IMR-90 (cell line): ENCODE results near the gene GOLIM4. TPM values are rescaled to one million over a fixed set of nuclear protein-coding genes. Genes with fewer than 3 reads are reported as not detected.
A peak's percentile ranks its signal among the peaks of the same experiment; 100 is the strongest.

Experiments
- ATAC-seq: fragments of 200-7000 bp; cut with Tn5 transposase; 2 replicates; pipeline ENCODE4 v1.9.1; 2020; ENCODE audit warnings: low read depth, mild to moderate bottlenecking, moderate library complexity
- BruUV-seq: library from RNA; stranded (reverse); fragments of 400-500 nt; replicated peaks from 2 replicates; lab custom pipeline; 2021; lab: Mats Ljungman, UMichigan
- CTCF ChIA-PET: fragments of 300-600 bp; formaldehyde crosslinking; extraction: SDS; loops from one replicate; lab custom pipeline; 2021; ENCODE audit warnings: antibody characterized with exemption; lab: Yijun Ruan, JAX
- POLR2A ChIA-PET: fragments of 300-600 bp; sonication (Branson Sonifier 250); formaldehyde crosslinking; loops from one replicate; lab custom pipeline; 2022; ENCODE audit warnings: antibody characterized with exemption; ENCODE audit not compliant: unreplicated experiment; lab: Charles Lee
- DNase-seq: peaks from one replicate; pipeline ENCODE4 v3.0.0; 2013
- H2AFZ ChIP-seq: replicated peaks from 2 replicates; pipeline ENCODE3; 2013; ENCODE audit warnings: low read length, mild to moderate bottlenecking; ENCODE audit not compliant: poor library complexity
- H2AK5ac ChIP-seq: 2 replicates; pipeline ENCODE4 v1.6.1; 2013; ENCODE audit warnings: low read depth, low read length, inconsistent platforms
- H2AK9ac ChIP-seq: replicated peaks from 2 replicates; pipeline ENCODE3; 2013; ENCODE audit warnings: mild to moderate bottlenecking, low read depth, low read length, moderate library complexity; ENCODE audit not compliant: poor library complexity
- H2BK120ac ChIP-seq: 2 replicates; pipeline ENCODE4 v1.6.1; 2013; ENCODE audit warnings: low read depth, low read length, inconsistent platforms
- H2BK15ac ChIP-seq: 3 replicates; pipeline ENCODE4 v1.6.1; 2013; ENCODE audit warnings: low read depth, low read length, inconsistent platforms
- H2BK20ac ChIP-seq: 2 replicates; pipeline ENCODE4 v1.6.1; 2013; ENCODE audit warnings: low read depth, mild to moderate bottlenecking, inconsistent platforms, low read length, moderate library complexity
- H2BK5ac ChIP-seq: 2 replicates; pipeline ENCODE4 v1.6.1; 2013; ENCODE audit warnings: mild to moderate bottlenecking, low read depth, low read length, inconsistent platforms; ENCODE audit not compliant: poor library complexity, severe bottlenecking
- H3K14ac ChIP-seq: replicated peaks from 2 replicates; pipeline ENCODE4 v1.6.1; 2013; ENCODE audit warnings: low read depth, low read length, inconsistent platforms
- H3K18ac ChIP-seq: 2 replicates; pipeline ENCODE4 v1.6.1; 2013; ENCODE audit warnings: low read depth, low read length, control low read depth
- H3K23ac ChIP-seq: 2 replicates; pipeline ENCODE4 v1.6.1; 2013; ENCODE audit warnings: low read depth, low read length, inconsistent platforms
- H3K27ac ChIP-seq: 2 replicates; pipeline ENCODE4 v1.5.1; 2013; ENCODE audit warnings: mild to moderate bottlenecking, control low read depth, low read length; ENCODE audit not compliant: insufficient read depth
- H3K27me3 ChIP-seq: 2 replicates; pipeline ENCODE4 v1.6.1; 2013; ENCODE audit warnings: low read length; ENCODE audit not compliant: control insufficient read depth, insufficient read depth
- H3K36me3 ChIP-seq: 2 replicates; pipeline ENCODE4 v1.6.1; 2013; ENCODE audit warnings: low read length, mixed read lengths; ENCODE audit not compliant: control insufficient read depth, insufficient read depth
- H3K4ac ChIP-seq: 2 replicates; pipeline ENCODE4 v1.6.1; 2013; ENCODE audit warnings: low read depth, low read length, inconsistent platforms
- H3K4me1 ChIP-seq: 2 replicates; pipeline ENCODE4 v1.6.1; 2013; ENCODE audit warnings: low read length, mixed read lengths; ENCODE audit not compliant: control insufficient read depth, insufficient read depth
- H3K4me2 ChIP-seq: 2 replicates; pipeline ENCODE4 v1.6.1; 2013; ENCODE audit warnings: low read depth, mild to moderate bottlenecking, control low read depth, low read length, moderate library complexity
- H3K4me3 ChIP-seq: 2 replicates; pipeline ENCODE4 v1.5.1; 2013; ENCODE audit warnings: low read depth, mild to moderate bottlenecking, control low read depth, low read length, moderate library complexity; ENCODE audit not compliant: insufficient read depth
- H3K56ac ChIP-seq: 2 replicates; pipeline ENCODE4 v1.6.1; 2013; ENCODE audit warnings: low read length, inconsistent platforms; ENCODE audit not compliant: insufficient read depth; ENCODE audit errors: extremely low read depth
- H3K79me1 ChIP-seq, 2 experiments: 2 replicates each; pipeline ENCODE4 v1.6.1; 2013; ENCODE audit warnings: low read length in 2 of 2, inconsistent platforms in 1 of 2, low read depth in 1 of 2
- H3K9ac ChIP-seq: 2 replicates; pipeline ENCODE4 v1.6.1; 2013; ENCODE audit warnings: low read depth, low read length, control low read depth
- H3K9me1 ChIP-seq: 2 replicates; pipeline ENCODE4 v1.6.1; 2013; ENCODE audit warnings: low read length, inconsistent platforms; ENCODE audit not compliant: insufficient read depth
- H3K9me3 ChIP-seq: 2 replicates; pipeline ENCODE4 v1.6.1; 2013; ENCODE audit warnings: low read length; ENCODE audit not compliant: control insufficient read depth, insufficient read depth
- H4K20me1 ChIP-seq: 2 replicates; pipeline ENCODE4 v1.6.1; 2013; ENCODE audit warnings: low read length, inconsistent platforms; ENCODE audit not compliant: insufficient read depth
- H4K5ac ChIP-seq: 2 replicates; pipeline ENCODE4 v1.6.1; 2013; ENCODE audit warnings: mild to moderate bottlenecking, low read depth, low read length, control low read depth
- H4K8ac ChIP-seq, 2 experiments: 2 replicates each; pipeline ENCODE4 v1.6.1; 2013; ENCODE audit warnings: low read depth in 2 of 2, low read length in 2 of 2, control low read depth in 1 of 2, inconsistent platforms in 1 of 2
- H4K91ac ChIP-seq: 2 replicates; pipeline ENCODE4 v1.6.1; 2013; ENCODE audit warnings: low read depth, low read length, inconsistent platforms; ENCODE audit not compliant: insufficient read depth
- CHD1 ChIP-seq: IDR thresholded peaks from 2 replicates; pipeline ENCODE4 v1.6.1; 2012; ENCODE audit warnings: low read depth, low read length, improper control_type of control experiment
- CTCF ChIP-seq: conservative IDR thresholded peaks from 2 replicates; pipeline ENCODE4 v1.5.1; 2012; ENCODE audit warnings: mild to moderate bottlenecking, low read depth, low read length, improper control_type of control experiment
- ELK1 ChIP-seq: fragments of 150-350 bp; IDR thresholded peaks from 2 replicates; pipeline ENCODE4 v1.6.1; 2016; ENCODE audit warnings: low read depth, mild to moderate bottlenecking, low read length, moderate library complexity, borderline replicate concordance
- FOS ChIP-seq: fragments of 150-350 bp; IDR thresholded peaks from 2 replicates; pipeline ENCODE4 v1.6.1; 2016; ENCODE audit warnings: low read depth, low read length
- MXI1 ChIP-seq: IDR thresholded peaks from 2 replicates; pipeline ENCODE4 v1.6.1; 2012; ENCODE audit warnings: low read depth, mild to moderate bottlenecking, low read length, moderate library complexity, borderline replicate concordance
- RAD21 ChIP-seq: IDR thresholded peaks from 2 replicates; pipeline ENCODE4 v1.6.1; 2012; ENCODE audit warnings: low read length, improper control_type of control experiment
- RCOR1 ChIP-seq: IDR thresholded peaks from 2 replicates; pipeline ENCODE4 v1.6.1; 2012; ENCODE audit warnings: mild to moderate bottlenecking, low read length, improper control_type of control experiment; ENCODE audit not compliant: insufficient replicate concordance
- USF2 ChIP-seq: fragments of 150-350 bp; IDR thresholded peaks from 2 replicates; pipeline ENCODE4 v1.6.1; 2017; ENCODE audit warnings: mild to moderate bottlenecking, antibody characterized with exemption, low read length, low read depth
- WGBS, 2 experiments: methylation state at CpG; one replicate each; pipeline versions ENCODE4 v1.1.5 to v1.1.7; 2013; ENCODE audit warnings: missing lambda C conversion rate in 2 of 2; ENCODE audit not compliant: insufficient read length in 1 of 2; ENCODE audit errors: extremely low coverage in 2 of 2; 5-methylcytosine and 5-hydroxymethylcytosine counted together
- dilution Hi-C: fragments of 300-500 bp; cut with HindIII; formaldehyde crosslinking; loops from one replicate; pipeline ENCODE4 v1.14.3; 2018; ENCODE audit warnings: low sequenced_read_pairs; ENCODE audit not compliant: unreplicated experiment
- in situ Hi-C: fragments of 300-500 bp; cut with MboI; formaldehyde crosslinking; loops from 3 replicates; pipeline ENCODE4 v1.14.3; 2019; ENCODE audit warnings: low sequenced_read_pairs, inconsistent platforms, mixed read lengths
- intact Hi-C: fragments of 100-400 bp; cut with micrococcal nuclease; formaldehyde crosslinking; loops from 2 replicates; pipeline ENCODE4 v1.10.0; 2022
- polyA plus RNA-seq, 3 experiments: library from polyadenylated mRNA; depleted of rRNA; stranded (reverse); fragments of >200 nt; gene quantifications; 2 replicates each; pipeline ENCODE4 v1.2.3, GENCODE V29; 2012; ENCODE audit warnings: low replicate concordance in 1 of 3
- total RNA-seq: library from RNA; depleted of rRNA; stranded (reverse); fragments of >200 nt; gene quantifications from 2 replicates; pipeline ENCODE4 v1.2.3, GENCODE V29; 2012

GOLIM4 gene
- total and polyA plus RNA-seq, 2 of the 4 experiments (the other 2 are of a cell fraction), result 44.6 to 71.2 TPM

GRCh38 chr3:168121184-168122017 lies 25.7 kb upstream of the GOLIM4 start:
- no peak overlapping the region for H2BK15ac ChIP-seq

More at GRCh38 chr3:168121184-168122017, 25.7 kb upstream of the GOLIM4 start:
- intact Hi-C loops (no loop called here), in situ Hi-C loops (no loop called here), dilution Hi-C loops (no loop called here)
- Histone ChIP-seq H3K9me3 (no peaks in the 10 kb centered on the region), H3K4me2 (no peak overlapping the region), H3K9me1 (no peaks in the 10 kb centered on the region), H3K9ac (0 out of 2 replicates have a peak overlapping the region, but pooled peaks have one; percentile 37), H3K27ac (no peak overlapping the region), H4K20me1 (no peaks in the 10 kb centered on the region), H3K79me1 (no peaks in the 10 kb centered on the region), H2AK9ac (no peak overlapping the region), H2AK5ac (no peak overlapping the region), H3K14ac (no peak overlapping the region), H3K18ac (no peak overlapping the region), H3K23ac (no peak overlapping the region), H3K27me3 (no peaks in the 10 kb centered on the region), H4K8ac (no peak overlapping the region), H3K36me3 (no peaks in the 10 kb centered on the region), H3K4me3 (no peak overlapping the region), H4K91ac (no peak overlapping the region), H3K56ac (no peak overlapping the region), H4K5ac (no peak overlapping the region), H3K4me1 (peaks cover 5% of the 10 kb centered on the region), H2BK20ac (no peak overlapping the region), H2BK5ac (no peak overlapping the region), H2BK120ac (no peak overlapping the region), H2AFZ (no peak overlapping the region), H3K4ac (no peak overlapping the region)
- TF ChIP-seq CHD1 (no peak), RAD21 (no peak), FOS (no peak), MXI1 (no peak), USF2 (no peak), CTCF (no peak), ELK1 (no peak), RCOR1 (no peak)
- peak; percentile 18 for DNase-seq
- no TSS peak for BruUV-seq
- CTCF ChIA-PET, result no interaction called here
- WGBS, 2 experiments, result 50% methylated on average over 1 of the region's 4 CpGs; no CpG with 5 or more reads in 1 of the 2 experiments
- ATAC-seq, result peak; percentile 24; the same call in 1 of the 2 replicates
- POLR2A ChIA-PET, result no interaction called here
